ENCODE data around the gene LEP.
"Not testable (repeated sequence)": the region's sequence is repeated elsewhere in the genome, so short reads cannot be mapped to it uniquely, and the experiment has no call there.

The LEP gene

DNA sequence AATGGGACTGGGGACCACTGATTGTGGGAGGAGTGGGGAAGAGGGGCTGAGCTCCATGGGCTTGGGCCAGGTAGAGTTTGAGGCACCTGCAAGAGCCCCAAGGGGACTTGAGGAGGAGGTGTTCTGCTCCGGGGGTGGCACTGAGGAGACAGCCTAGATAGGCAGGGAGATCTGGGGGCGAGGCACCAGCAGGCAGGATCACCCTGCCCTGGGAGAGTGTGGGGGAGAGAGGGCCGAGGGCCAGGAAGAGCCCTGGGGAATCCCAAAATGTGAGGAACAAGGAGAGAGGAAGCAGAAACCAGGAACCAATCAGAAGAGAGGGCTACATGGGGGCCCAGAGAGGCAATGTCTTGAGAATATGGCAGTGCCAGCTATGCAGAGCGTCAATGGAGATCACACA, 34.6 kb downstream of the LEP start:
- DNase-seq, result no peak

DNA sequence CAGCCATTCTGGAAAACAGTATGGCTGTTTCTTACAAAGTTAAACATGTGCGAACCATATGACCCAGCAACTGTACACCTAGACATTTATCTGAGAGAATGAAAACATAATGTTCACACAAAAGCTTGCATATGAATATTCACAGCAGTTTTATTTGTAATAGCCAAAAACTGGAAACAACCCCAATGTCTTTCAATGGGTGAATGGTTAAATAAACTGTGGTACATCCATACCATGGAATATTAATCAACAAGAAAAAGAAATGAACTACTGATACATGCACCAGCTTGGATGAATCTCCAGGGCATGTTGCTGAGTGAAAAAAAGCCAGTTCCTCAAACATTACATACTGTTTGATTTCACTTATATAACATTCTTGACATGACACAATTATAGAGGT, 37.3 kb downstream of the LEP start:
- DNase-seq, result no peak

DNA sequence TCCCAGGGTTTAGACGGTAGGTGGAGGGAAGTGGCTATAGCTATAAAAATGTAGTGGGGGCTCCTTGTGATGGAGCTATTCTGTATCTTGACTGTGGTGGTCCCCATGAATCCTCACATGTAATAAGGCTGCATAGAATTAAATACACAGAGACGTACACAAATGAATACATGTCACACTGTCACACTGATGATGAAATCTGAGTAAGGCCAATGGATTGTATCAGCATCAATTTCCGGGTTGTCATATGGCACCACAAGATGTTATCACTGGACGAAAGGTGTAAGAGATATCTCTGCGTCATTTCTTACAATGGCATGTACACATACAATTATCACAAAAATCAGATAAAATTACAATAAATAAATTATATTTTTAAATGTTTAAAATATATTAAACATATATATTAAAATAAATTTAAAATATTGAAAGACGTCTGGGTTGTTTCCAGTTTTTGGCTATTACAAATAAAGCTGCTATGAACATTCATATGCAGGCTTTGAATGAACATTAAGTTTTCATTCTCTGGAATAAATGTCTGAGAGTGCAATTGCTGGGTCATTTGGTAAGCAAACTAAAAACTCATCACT, 38.1 kb downstream of the LEP start:
- DNase-seq, result no peak

DNA sequence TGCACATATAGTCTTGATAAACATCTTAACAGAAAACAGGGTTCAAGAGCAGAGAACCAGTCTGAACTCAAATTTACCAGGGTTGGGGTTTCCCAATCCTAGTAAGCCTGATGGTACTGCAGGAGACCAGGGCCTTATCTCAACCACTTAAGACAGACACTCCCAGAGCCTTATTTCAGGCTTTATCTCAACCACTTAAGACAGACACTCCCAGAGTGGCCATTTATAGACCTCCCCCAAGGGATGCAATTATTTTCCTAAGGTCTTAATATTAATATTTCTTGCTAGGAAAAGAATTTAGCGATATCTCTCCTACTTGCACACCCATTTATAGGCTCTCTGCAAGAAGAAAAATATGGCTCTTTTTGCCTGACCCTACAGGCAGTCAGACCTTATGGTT, 39.4 kb downstream of the LEP start:
- peak; percentile 14 for DNase-seq

DNA sequence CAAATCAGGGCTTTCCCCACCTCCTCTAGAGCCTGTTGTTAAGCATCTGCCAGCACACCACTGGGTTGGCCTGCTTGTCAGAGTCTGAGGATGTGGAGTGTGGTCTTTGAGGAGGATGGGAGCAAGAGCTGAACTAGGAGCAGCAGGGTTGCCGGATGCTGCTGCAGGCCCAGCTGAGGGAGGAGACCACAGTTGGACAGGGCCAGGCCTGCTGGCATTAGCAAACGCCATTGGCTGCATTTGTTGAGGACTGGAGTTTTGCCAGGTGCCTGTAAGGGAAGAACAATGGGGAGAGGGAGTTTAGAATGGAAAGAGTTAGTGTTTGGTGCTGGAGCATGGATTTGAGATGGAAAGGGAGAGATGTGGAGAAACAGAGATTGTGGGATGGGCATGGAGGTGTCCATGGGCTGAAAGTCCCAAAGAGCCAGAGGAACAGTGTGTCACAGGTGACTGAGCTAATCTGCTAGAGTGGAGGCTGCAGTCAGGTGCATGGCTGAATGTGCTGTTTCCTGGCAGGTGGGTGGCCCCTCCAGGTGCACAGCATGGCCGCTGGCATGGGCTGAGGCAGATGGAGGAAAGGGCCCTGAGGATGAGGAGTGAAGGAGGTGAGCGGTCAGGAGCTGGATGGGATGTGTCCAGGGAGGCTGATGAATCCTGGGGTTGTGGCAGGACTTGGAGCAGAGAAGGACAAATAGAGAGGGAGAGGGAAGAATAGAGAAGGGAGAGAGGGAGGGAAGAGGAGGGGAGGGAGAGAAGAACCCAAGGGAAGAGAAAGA, 40.7 kb downstream of the LEP start:
- DNase-seq, result no peak

DNA sequence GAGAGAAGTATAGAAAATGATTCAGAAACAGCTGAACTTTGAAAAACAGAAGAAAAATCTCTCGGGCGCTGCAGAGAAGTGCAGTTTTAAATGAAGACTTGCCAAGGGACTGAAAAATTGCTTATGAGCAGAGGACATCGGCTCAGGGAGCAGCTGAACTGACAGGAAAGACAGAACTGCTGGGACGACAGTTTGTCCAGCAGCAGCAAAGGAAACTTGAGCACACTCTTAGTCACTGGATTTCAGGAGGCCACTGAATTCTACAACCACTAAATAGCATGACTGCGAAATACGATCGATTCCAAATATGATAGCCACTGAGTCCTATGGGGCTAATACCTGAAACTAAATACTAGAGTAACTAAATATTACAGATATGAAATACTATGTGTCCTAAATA, 43.0 kb downstream of the LEP start:
- DNase-seq, result no peak

DNA sequence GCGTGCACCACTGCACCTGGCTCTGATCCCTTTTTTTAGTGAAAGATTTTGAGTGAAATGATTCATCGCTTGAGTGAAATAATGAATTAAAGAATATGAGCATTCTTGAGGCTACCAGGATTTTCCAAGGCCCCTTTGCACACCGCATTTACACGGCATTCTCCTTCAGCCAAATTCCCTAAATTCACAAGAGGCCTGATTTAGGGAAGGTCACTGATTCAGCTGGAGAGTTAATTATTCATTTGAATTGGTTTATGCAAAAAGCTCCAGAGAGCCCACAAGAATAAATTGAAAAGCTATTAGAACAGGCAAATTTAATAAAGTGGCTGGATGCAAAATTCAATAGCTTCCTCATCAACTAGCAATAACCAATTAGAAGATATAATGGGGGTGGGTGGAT, 46.5 kb downstream of the LEP start:
- DNase-seq, result no peak

DNA sequence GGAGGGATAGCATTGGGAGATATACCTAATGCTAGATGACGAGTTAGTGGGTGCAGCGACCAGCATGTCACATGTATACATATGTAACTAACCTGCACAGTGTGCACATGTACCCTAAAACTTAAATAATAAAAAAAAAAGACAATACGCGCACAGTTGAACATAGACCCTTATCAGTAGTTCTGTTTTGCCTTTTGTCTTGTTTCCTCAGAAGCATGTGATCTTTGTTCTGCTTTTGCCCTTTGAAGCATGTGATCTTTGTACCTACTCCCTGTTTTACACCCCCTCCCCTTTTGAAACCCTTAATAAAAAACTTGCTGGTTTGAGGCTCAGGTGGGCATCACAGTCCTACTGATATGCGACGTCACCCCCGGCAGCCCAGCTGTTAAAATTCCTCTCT, 56.9 kb downstream of the LEP start:
- not testable (repeated sequence) for DNase-seq

DNA sequence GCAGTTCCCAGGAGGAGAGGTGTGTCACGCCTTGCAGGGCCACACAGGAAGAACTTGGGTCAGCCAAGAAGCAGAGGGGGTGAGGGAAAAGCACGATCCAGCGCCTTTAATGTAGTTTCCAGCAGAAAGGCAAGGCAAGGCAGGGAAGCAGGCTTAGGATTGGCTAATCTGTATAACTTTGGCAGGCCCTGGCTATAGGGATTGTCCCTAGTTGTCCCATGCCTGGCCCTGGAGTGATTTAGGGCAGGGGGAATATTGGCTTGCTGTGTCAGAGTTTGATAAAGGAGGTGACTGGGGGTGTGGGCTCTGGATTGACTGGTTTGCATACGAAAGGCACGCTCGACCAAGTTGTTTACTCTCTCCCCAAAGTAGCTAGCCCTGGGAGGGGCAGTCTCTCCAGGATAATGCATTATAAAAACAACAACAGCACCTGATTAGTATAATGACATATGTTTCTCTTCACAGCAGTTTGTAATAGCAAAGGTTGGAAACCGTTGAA, 58.1 kb downstream of the LEP start:
- no peak for DNase-seq

DNA sequence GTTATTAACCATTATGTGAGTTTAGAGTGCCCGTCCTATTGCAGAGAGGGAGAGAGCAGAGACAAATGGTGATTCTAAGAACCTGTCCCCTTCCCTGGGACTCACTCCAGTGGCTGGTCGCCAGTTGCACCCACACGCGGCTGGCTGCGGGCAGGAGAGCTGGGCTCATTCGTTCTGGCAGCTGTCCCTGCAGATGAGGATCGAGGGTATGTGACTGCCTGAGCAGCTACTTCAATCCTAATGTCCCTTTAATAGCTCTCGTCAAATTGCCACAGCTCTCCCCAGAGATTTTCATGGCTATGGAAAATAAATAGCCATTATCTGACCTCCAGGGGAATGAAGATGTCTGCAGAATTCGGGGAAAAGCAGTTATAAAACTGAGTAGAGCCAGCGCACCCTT, 61.1 kb downstream of the LEP start:
- DNase-seq, result no peak

DNA sequence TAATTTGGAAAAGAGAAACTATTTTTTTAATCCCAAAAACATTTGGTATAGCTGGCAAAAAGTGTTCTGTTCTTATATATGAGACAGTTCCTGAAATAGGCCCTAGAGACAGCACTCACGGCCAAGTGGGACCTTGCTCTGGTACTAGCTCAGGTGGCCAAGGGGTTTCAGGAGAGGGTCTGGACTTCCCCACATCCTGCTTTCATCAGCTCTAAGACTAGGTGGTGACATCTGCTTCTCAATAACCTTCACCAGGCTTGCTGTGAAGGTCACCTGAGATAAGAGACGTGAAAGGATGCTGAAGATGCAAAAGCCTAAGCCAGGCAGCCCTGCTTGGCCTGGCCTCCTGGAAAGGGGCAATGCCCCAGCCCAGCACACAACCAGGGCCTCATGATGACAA, 62.1 kb downstream of the LEP start:
- no peak for DNase-seq

DNA sequence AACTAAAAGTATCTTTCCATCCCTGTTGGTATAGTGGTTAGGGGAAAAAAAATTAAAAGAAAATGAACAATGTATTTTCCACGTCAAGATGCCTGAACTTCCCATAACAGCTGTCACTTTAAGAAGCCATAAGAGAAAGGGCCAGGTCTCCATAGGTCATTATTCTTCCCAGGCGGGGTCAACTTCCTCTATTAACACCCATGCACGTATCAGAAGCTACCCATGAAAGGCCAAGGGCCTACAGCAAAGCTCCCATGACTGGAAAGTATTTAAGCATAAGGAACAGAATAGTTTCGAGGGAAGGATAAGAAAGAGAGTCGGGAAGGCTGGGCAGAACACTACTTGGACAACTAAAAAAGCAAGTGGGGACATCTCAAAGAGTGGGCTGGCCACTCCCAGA, 62.6 kb downstream of the LEP start:
- DNase-seq, result no peak

DNA sequence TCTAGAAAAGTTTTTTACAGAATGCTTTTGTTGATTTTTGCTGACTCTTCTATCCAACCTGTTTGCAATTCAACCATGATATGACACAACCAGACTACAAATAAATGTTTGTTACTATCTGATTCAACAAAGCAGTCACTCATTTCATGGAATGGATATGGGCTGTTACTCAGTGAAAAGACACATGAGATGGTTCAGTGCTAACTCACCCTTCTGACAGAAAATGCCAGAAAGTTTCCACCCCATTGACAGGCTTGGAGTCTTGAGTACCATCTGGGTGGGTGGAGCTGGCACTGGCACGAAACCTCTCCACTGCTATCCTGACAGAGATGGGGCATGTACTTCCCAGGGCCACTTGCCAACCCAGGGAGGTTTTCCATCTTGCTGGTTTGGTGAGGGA, 63.1 kb downstream of the LEP start:
- no peak for DNase-seq

DNA sequence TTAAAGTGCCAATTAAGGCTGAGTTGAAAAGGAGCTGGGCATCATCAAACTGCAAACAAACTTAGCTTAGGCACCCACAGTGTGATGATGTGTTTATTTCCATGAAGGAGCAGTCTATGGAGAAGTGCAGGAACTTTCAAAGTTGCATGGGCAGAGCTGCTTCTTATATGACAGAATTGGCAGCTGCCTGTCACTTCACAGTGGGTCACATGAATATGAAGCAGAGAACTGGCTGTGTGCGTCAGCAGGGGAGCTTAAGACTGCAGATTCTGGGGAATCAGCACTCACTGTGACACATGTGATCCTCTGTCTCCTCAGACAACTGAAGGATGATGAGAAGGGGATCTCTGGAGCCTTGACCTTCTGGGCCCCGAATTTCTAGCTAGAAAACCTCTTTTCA, 66.0 kb downstream of the LEP start:
- no peak for DNase-seq
